ENCODE results near the gene PRKACB.

PRKACB gene

GRCh38 chr1:84259376-84259775 lies 115.3 kb downstream of the PRKACB start:
- H3K36me3 ChIP-seq (ENCODE audit: control insufficient read depth, low read length) = no peaks in the 10 kb centered on the region
- no peaks in the 10 kb centered on the region for H3K9me3 ChIP-seq (ENCODE audit: control insufficient read depth, insufficient read depth, low read length)
- H3K79me2 ChIP-seq (ENCODE audit: control insufficient read depth, low read length) = no peaks in the 10 kb centered on the region
- H4K20me1 ChIP-seq (ENCODE audit: control insufficient read depth, insufficient read depth, low read depth, low read length) = no peaks in the 10 kb centered on the region
- no peaks in the 10 kb centered on the region for H3F3A ChIP-seq (ENCODE audit: control insufficient read depth, insufficient read depth)
- H3K27me3 ChIP-seq (ENCODE audit: control insufficient read depth, low read length) = no peaks in the 10 kb centered on the region
- no peak overlapping the region for H3K27ac ChIP-seq (ENCODE audit: low read depth, low read length)
- no peak overlapping the region for H3K4me3 ChIP-seq (ENCODE audit: low read length)
- no peaks in the 10 kb centered on the region for H3K4me1 ChIP-seq (ENCODE audit: control insufficient read depth, low read length)
- no peak overlapping the region for H3K4me2 ChIP-seq (ENCODE audit: low read length)
- no peaks in the 10 kb centered on the region for H3K9me2 ChIP-seq (replicated peaks; ENCODE audit: control insufficient read depth, low read length)
- TF ChIP-seq EZH2phosphoT487 (IDR thresholded peaks at IDR 0.05; ENCODE audit: borderline replicate concordance, low read length) (no peak), CTCF (IDR thresholded peaks at IDR 0.05; ENCODE audit: low read depth, low read length, poor library complexity, severe bottlenecking) (no peak)

- H3F3A ChIP-seq (ENCODE audit: control insufficient read depth, insufficient read depth) = no peaks in the 10 kb centered on the region
- TF ChIP-seq CTCF (IDR thresholded peaks at IDR 0.05; ENCODE audit: low read depth, low read length, poor library complexity, severe bottlenecking) (no peak), EZH2phosphoT487 (IDR thresholded peaks at IDR 0.05; ENCODE audit: borderline replicate concordance, low read length) (no peak)
- no peak overlapping the region for H3K4me2 ChIP-seq (ENCODE audit: low read length)
- no peak overlapping the region for H3K4me3 ChIP-seq (ENCODE audit: low read length)
- no peak overlapping the region for H3K27ac ChIP-seq (ENCODE audit: low read depth, low read length)
- no peaks in the 10 kb centered on the region for H4K20me1 ChIP-seq (ENCODE audit: control insufficient read depth, insufficient read depth, low read depth, low read length)
- H3K9me2 ChIP-seq (replicated peaks; ENCODE audit: control insufficient read depth, low read length) = no peaks in the 10 kb centered on the region
- no peaks in the 10 kb centered on the region for H3K79me2 ChIP-seq (ENCODE audit: control insufficient read depth, low read length)
- no peaks in the 10 kb centered on the region for H3K9me3 ChIP-seq (ENCODE audit: control insufficient read depth, insufficient read depth, low read length)
- no peaks in the 10 kb centered on the region for H3K36me3 ChIP-seq (ENCODE audit: control insufficient read depth, low read length)
- no peaks in the 10 kb centered on the region for H3K27me3 ChIP-seq (ENCODE audit: control insufficient read depth, low read length)
- H3K4me1 ChIP-seq (ENCODE audit: control insufficient read depth, low read length) = no peaks in the 10 kb centered on the region
Observed at GRCh38 chr1:84259989-84260388, 115.9 kb downstream of the PRKACB start.

GRCh38 chr1:84260852-84261518 lies 116.9 kb downstream of the PRKACB start:
- Histone ChIP-seq H3K9me3 (ENCODE audit: control insufficient read depth, insufficient read depth, low read length) (no peaks in the 10 kb centered on the region), H3K27me3 (ENCODE audit: control insufficient read depth, low read length) (no peaks in the 10 kb centered on the region), H3F3A (ENCODE audit: control insufficient read depth, insufficient read depth) (no peaks in the 10 kb centered on the region), H3K27ac (ENCODE audit: low read depth, low read length) (no peak overlapping the region), H3K36me3 (ENCODE audit: control insufficient read depth, low read length) (no peaks in the 10 kb centered on the region), H3K79me2 (ENCODE audit: control insufficient read depth, low read length) (no peaks in the 10 kb centered on the region), H4K20me1 (ENCODE audit: control insufficient read depth, insufficient read depth, low read depth, low read length) (no peaks in the 10 kb centered on the region), H3K4me2 (ENCODE audit: low read length) (no peak overlapping the region), H3K4me1 (ENCODE audit: control insufficient read depth, low read length) (no peaks in the 10 kb centered on the region), H3K4me3 (ENCODE audit: low read length) (no peak overlapping the region), H3K9me2 (replicated peaks; ENCODE audit: control insufficient read depth, low read length) (no peaks in the 10 kb centered on the region)
- TF ChIP-seq CTCF (IDR thresholded peaks at IDR 0.05; ENCODE audit: low read depth, low read length, poor library complexity, severe bottlenecking) (no peak), EZH2phosphoT487 (IDR thresholded peaks at IDR 0.05; ENCODE audit: borderline replicate concordance, low read length) (no peak)

All from DOHH2 (cell line).